GF-D8 (cell line): ENCODE results near the gene PRKCSH.
"Not testable (repeated sequence)": the region's sequence is repeated elsewhere in the genome, so short reads cannot be mapped to it uniquely, and the experiment has no call there.

ENCODE experiments used
- DNase-seq: peaks from one replicate; lab custom pipeline; 2025; lab: John Stamatoyannopoulos, UW

Gene PRKCSH

DNA sequence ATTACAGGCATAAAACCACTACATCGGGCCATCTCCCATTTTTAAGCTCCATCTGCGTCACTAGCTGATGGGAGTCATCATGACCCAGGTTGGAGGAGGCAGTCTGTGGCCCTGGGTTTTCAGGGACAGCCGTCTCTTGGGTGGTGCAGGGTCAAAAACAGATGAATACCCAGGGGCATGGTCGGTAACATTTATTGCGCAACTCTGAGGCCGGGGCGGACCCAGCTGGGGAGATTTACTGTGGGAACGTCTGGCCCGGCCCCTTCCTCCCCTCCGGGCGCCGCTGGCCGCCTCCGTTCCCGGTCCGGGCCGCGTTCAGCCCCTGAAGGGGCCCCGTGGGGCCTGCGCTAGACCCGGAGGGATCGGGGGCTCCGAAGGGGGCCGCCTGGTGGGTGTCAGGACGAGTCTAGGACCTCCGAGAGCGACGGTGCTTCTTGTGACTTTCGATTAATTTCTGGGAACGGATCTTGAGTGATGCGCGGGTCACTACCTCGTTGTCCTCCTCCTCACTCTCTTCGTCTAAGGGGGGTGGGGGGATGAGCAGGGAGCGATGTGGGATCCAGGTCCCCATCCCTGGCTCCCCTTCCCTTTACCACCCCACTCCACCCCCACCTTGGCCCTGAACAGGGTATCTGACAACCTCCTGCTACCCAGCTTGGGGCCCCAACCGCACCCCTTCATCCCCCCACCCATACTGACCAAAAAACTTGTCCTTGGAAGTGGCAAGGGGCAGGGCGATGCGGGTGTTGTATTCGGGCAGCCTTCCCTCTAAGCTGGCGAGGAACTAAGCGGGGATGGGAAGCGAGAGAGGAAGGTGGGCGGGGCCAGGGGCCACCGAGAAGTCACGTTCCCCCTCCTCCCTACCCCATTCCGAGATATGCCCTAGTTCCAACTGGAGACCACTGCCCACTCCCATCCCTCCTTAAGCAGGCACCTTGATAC lies 14.7 kb upstream of the PRKCSH start:
- no peak for DNase-seq

DNA sequence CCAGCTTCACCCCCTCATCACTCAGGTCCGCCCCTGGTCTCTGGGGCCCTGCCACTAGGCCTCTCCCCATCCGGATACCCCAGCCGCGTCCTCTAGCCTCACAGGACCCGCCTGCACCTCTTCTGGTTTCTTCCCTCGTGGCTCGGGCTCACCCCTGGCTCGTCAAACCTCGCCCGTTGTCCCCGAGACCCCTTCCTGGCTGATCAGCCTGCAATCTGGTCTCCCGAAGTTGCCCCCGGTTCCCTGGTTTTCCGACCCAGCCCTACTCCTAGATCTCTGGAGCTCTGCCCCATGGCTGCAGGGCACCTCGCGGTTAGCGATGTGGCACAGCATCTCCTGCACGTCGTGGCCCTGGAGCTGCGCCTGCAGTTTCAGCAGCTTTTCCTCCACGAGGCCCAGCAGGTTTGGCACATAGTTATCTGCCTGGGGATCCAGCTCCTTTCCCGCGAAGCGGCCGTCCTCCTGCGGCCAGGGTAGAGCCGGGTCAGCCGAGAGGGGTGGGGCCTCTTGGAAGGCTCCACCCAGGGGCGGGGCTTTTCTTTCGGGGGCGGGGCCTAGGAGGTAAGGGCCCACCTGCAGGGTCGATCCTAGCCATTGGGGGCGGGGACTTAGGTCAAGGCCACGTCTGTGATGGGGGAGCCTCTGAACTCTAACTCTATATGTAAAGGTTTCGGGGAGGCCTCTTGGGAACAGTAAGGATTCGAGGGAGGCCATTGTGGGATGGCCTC lies 13.9 kb upstream of the PRKCSH start:
- no peak for DNase-seq

DNA sequence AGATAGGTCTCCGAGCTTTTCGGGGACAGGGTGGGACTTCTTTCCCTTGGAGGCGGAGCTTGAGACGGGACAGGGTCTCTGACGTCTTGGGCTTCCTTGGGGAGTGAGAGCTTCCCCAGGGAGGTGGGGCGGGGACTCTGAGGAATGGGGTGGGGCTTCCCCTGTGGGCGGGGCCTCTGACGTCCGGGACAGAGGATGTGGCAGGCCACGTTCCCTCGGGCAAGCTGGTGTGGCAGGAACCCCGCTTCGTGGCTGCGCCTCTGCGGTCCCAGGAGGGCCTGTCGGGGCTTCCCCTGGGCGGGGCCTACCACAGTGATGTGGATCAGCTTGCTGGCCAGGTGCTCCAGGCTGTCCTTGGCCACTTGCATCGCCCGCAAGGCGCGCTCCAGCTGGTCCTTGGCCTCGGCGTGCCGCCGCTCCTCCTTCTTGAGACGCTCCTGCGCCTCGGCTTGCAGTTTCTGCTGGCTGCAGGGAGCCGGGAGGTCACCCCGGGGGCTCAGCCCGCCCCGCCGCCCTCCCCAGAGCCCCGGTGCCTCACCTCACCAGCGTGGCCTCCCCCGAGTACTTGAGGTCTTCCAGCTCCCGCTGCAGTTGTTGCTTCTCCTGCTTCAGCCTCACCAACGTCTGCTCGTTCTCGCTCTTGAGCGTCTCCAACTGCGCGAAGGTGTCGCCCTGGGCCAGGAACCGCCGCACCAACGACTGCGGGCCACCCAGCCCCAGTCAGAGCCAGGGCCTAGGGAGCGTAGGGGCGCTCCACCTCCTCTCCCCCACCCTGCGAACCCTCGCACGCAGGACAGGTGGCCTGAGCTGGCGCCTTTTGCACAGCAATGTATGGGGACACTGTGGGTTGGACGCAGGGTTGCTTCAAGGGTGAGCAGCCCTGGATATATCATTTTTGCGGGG lies 13.0 kb upstream of the PRKCSH start:
- no peak for DNase-seq

DNA sequence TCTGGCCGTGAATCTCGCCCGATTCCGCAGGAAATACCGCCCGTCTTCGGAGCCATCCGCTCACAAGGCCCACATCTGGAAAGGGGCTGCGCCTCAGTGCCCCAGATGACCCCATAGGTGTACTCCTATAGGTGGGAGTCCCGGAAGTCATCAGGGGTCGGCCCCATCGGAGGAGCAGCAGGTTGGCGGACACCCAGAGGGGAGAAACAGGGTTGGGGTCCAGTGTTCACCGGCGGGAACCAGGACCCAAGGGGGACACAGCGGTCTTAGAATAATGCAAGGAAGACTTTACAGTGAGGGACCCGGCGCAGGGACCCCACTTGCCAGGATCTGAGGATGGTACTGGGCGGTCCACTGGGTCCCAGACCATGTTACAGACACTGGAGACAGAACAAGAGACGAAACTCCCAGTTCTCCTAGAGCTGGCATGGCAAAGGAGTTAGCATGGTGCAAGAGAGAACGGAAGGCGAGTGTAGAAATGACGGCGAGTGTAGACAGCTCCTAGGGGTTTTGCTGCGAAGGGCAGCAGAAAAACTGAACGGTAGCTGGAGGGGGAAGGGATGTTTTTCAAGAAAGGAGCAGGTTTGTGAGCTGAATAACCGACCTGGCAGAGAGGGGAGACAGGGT lies 12.2 kb upstream of the PRKCSH start:
- DNase-seq = no peak

DNA sequence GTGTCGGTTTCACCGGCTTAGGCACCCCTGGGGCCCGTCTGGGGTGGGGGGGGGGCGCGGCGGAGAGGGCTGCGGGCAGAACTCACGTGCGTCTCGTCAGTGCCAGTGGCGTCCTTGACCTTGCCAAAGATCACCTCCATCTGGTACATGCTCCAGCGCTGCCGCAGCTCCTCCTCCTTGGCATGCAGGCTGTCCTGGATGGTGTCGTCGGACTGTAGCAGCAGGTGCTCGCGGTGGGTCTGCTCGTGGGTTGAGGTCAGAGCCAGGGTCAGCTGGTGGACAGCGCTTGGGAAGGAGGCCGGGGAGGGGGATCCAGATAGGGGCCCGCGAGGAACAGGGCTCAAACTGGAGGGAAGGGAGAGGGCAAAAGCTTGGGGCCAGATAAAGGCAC lies 11.6 kb upstream of the PRKCSH start:
- DNase-seq = no peak

DNA sequence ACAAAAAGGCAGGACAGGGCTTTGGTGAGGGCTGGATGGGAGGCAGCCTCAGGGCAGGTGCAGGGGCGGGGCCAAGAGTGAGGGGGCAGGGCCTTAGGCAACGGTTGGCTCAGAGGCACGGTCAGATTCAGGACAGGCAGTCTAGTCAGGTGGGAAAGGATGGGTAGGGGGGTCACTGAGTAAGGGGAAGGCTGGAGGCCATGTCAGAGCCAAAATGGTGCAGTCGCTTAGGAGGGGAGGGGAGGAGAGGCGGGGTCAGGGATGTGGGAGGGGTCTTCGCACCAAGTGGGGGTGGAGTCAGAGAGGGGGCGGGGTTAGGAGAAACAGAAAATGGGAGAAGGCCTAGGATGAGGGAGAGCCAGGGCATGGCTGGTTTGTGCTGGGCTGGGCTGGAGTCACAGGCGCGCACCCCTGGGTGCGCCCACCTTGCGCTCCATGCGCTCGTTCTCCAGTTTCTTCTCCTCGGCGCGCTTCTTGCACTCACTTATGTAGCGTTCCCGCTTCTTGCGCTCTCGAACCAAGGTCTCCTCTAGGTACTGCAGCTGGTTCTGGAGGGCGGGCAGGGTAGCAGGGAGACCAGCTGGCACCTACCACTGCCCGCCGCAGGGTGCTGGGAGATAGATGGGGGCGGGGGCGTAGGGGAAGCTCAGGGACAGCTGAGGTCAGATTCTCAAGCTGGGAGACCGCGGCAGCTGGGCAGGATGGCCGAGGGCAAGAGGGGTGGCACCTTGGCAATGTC lies 9.5 kb upstream of the PRKCSH start:
- DNase-seq = no peak

DNA sequence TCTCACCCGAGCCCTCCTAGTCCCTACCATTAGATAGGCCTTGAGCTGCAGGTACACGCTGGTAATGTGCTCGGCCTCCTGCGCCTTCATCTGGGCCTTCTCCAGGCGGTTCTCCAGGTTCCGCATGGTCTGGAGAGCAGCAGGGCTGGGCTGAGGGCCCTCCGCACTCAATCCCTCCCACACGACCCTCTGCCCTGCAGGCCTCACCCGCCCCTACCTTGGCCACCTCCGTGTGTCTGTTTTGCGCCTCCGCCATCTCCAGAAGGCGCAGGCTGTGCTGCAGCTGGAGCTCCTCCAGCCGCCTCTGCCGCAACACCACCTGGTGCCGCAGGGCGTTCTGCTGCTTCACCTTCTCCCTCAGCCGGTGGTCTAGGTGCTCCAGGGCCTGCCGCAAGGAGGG lies 8.8 kb upstream of the PRKCSH start:
- DNase-seq = no peak

DNA sequence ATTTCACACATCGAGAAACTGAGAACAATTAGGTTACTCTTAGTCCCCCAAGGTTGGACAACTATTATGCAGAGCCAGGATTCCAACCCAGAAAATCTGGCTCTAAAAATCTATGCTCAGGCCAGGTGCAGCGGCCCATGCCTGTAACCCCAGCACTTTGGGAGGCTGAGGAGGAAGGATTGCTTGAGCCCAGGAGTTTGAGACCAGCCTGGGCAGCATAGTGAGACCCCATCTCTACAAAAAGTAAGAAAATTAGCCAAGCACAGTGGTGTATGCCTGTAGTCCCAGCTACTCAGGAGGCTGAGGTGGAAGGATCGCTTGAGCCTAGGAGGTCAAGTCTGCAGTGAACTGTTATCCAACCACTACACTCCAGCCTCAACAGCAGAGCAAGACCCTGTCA lies 1.9 kb upstream of the PRKCSH start:
- DNase-seq = not testable (repeated sequence)

DNA sequence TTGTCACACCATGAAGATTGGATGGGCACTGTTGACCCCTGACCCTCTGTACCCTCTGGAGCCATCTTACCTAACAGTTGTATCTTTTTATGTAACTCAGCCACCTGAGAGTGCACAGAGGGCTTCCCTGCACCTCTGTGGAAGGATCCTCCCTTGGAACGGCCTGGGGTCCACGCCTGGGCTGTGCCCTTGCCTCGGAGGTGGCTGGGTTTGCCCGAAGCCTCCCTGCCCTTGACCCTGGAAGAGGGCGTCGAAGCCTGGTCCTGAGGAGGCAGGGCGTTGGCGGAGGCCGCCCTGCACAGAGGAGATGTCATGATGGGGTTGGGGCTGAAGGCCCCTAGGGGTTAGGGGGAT lies 755 bp upstream of the PRKCSH start:
- no peak for DNase-seq

DNA sequence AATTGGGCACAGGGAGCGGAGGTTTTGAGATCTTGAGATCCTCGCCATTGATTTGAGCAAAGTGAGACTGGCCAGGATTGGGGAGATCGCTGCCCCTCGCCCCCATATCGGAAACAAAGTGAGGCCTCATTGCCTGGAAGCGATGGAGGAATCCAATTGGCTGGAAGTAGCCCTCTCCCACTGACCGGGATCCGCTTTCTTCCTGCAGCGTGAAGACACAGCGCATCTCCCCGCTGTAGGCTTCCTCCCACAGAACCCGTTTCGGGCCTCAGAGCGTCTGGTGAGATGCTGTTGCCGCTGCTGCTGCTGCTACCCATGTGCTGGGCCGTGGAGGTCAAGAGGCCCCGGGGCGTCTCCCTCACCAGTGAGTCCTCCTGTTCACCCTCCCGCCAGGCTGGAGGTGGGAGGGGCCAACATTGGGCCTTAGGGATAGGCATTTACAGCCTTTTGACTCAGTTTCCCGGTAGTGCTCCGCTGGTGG lies 438 bp downstream of the PRKCSH start:
- DNase-seq = no peak

DNA sequence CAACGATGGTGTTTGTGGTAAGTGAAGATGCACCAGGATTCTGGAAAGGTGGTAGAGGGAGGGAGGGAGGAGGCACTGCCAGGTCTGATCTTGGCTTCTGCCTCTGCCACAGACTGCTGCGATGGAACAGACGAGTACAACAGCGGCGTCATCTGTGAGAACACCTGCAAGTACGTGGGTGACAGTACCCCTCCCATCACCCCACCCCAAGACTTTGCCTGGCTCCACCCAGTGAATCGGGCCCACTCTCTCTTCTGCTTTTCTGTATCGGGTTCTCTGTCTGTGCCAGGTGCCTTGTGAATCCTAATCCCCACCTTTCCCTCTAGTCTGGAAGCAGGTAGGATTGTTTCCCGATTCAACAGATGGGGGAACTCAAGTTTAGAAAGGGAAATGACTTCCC lies 2.5 kb downstream of the PRKCSH start:
- no peak for DNase-seq

DNA sequence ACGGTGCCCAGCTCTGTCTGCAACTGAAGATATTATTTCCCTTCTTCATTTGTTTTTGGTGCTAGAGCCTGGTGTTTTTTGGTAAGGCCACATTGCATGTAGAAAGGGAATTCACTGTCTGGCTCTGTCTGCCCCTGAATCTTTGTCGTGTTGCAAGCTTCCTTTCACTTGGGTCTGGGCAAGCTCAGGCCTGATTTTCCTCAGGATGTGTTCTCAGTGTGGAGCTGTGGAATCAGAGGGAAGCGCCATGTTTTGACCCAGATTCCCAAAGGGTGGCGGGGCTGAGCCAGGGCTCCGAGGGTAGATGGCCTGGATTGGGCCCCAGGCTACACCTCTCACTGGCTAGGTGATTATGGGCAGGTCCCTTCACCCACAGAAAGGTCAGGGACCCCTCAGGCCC lies 8.6 kb downstream of the PRKCSH start:
- DNase-seq = no peak

DNA sequence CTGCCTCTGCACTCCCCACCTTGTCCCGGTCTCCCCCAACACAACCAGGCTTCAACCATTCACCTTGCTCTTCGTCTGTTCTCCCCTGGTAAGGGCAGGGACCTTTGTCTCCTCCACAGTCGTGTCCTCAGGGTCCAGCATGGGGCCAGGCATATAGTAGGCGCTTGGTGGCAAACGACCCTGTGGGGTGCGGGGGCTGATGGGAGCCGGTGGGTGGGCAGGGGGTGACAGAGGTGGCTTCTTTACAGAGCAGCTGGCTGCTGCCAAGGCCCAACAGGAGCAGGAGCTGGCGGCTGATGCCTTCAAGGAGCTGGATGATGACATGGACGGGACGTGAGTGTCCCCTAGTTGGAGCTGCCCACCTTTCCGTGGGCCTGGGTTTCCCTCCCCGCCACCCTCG lies 9.7 kb downstream of the PRKCSH start:
- DNase-seq = no peak

DNA sequence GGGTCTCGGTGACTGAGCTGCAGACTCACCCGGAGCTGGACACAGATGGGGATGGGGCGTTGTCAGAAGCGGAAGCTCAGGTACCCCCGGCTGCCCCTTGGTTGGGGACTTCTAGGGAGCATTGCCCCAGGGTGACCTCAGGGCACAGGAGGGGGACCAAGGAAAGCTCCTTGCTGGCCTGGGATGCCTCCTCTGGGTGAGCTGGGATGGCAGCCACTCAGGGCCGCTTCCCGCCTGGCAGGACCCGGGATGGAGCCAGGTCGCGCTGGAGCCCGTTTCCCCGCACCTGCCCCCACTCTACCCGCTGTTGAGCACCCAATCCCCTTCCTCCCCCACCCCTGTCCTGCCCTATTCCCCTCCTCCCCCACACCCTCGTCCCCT lies 10.8 kb downstream of the PRKCSH start:
- no peak for DNase-seq

DNA sequence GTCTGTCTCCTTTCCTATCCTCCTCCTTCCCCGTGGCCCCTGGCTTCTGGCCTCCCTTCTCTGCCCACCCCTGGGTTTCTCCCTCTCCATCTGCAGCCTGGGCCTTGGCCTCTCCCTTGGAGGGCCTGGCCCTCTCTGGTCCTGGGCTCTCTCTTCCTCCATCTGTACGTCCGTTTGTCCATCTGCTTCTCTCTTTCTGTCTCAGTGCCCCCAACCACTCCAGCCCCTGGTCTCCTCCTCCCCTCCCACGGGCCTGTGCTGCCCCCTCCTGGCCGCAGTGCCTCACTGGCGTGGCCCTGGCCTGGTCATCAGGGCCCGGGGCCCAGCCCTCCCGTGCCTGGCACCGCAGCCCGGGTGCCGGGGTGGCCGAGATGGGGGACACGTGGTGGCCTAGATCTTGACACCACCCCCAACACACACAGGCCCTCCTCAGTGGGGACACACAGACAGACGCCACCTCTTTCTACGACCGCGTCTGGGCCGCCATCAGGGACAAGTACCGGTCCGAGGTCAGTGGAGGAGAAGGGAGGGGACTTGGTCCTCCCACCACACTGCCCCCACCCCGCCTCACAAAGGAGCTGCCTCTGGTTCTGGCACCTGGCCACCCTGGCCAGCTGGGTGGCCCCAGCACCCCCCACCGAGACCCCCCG lies 11.3 kb downstream of the PRKCSH start:
- no peak for DNase-seq

DNA sequence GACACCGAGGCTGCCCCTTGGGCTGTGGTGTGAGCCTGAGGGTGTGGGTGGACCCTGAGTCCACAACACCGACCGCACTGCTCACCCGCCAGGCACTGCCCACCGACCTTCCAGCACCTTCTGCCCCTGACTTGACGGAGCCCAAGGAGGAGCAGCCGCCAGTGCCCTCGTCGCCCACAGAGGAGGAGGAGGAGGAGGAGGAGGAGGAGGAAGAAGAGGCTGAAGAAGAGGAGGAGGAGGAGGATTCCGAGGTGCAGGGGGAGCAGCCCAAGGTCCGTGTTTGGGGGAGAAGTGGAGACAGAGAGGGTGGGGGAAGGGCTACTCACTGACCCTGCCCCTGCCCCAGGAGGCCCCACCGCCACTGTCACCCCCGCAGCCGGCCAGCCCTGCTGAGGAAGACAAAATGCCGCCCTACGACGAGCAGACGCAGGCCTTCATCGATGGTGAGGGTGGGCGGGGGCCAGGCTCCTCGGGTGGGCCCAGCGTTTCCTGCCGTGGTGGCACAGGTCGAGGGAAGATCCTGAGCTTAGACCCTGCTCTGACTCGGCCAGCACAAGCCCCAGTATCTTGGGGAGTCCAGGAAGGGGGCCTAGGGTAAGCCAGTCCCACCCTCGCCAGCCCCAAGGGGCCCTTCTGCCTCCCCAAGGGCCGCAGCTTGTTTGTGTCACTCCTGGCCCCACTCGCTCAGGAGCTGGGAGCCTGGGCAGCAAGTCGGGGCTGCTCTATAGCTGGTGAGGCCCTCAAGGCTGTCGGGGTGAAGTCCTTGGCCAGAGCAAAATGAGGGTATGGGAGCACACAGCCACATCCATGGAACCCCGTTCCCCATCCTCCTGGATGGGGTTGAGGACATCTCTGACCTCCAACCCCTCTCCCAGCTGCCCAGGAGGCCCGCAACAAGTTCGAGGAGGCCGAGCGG lies 12.2 kb downstream of the PRKCSH start:
- DNase-seq = no peak

DNA sequence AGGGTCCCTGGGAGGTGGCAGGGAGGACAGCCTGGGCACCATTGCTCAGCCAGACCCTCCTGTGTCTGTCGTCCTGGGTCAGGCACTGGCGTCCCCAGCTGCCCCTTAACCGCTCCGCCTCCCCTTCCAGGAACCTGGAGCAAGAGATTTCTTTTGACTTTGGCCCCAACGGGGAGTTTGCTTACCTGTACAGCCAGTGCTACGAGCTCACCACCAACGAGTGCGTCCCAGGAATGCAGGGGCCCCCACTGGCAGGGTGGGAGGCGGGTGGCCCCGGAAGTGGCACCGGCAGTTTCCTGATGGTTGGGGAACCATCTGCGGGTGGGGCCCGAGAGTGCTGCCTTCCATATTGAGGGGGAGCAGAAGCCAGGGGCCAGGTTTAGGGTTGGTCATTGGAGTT lies 13.0 kb downstream of the PRKCSH start:
- no peak for DNase-seq

DNA sequence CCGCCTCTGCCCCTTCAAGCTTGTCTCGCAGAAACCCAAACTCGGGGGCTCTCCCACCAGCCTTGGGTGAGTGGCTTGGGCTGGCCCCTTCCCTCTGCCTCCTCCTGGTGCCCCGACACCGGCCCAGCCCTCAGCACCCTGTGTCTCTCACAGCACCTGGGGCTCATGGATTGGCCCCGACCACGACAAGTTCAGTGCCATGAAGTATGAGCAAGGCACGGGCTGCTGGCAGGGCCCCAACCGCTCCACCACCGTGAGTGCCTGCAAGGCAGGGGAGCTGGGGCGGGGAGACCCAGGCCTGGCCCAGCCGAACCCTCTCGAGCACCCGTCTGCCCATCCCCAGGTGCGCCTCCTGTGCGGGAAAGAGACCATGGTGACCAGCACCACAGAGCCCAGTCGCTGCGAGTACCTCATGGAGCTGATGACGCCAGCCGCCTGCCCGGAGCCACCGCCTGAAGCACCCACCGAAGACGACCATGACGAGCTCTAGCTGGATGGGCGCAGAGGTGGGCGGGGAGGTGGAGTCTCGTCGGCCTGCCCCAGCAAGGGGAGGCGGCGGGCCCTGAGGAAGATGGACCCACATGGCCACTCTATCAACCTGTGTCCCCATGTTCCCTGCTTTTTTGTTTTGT lies 13.6 kb downstream of the PRKCSH start:
- no peak for DNase-seq
